ENCODE data around the gene GJD2.

GRCh38 chr15:34773013-34773412 lies 18.2 kb upstream of the GJD2 start:
- TF ChIP-seq, protein P1, sequence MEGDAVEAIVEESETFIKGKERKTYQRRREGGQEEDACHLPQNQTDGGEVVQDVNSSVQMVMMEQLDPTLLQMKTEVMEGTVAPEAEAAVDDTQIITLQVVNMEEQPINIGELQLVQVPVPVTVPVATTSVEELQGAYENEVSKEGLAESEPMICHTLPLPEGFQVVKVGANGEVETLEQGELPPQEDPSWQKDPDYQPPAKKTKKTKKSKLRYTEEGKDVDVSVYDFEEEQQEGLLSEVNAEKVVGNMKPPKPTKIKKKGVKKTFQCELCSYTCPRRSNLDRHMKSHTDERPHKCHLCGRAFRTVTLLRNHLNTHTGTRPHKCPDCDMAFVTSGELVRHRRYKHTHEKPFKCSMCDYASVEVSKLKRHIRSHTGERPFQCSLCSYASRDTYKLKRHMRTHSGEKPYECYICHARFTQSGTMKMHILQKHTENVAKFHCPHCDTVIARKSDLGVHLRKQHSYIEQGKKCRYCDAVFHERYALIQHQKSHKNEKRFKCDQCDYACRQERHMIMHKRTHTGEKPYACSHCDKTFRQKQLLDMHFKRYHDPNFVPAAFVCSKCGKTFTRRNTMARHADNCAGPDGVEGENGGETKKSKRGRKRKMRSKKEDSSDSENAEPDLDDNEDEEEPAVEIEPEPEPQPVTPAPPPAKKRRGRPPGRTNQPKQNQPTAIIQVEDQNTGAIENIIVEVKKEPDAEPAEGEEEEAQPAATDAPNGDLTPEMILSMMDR (IDR thresholded peaks at IDR 0.05), result no peak
- no peak for TF ChIP-seq POLR2A (IDR thresholded peaks at IDR 0.05)

Measured in adrenal gland (tissue), 5 donors.